ENCODE results near the gene AFAP1L1. TPM values are rescaled to one million over a fixed set of nuclear protein-coding genes. Genes with fewer than 3 reads are reported as not detected.

Gene AFAP1L1
- polyA plus RNA-seq, 2 of the 4 experiments (the other 2 are of a cell fraction), result 1.5 to 3.5 TPM

GRCh38 chr5:149228618-149229297 lies 42.9 kb upstream of the AFAP1L1 start:
- CTCF ChIA-PET, result interaction anchor here (0.6 to 9.7 kb wide), 22 partner anchors 8 to 352 kb away, joined by 3 to 149 read pairs (median 5); partner anchors contain the start of genes ABLIM3 and ARHGEF37
- ATAC-seq (peak; percentile 93 to 98), DNase-seq (ENCODE audit: low read depth in 1 of 2, low spot score in 1 of 2) (peak; percentile 74 to 85), FAIRE-seq (no peak)
- TF ChIP-seq ATOH8 (CRISPR knock-in tag; IDR thresholded peaks at IDR 0.05; ENCODE audit: low read depth) (no peak), BHLHE40 (IDR thresholded peaks at IDR 0.05; ENCODE audit: low read depth, low read length) (no peak), CBX2 (IDR thresholded peaks at IDR 0.05; ENCODE audit: borderline replicate concordance, low read depth) (no peak), NFE2L2 (conservative IDR thresholded peaks at IDR 0.05; ENCODE audit: low read length) (no peak), CHD4 (IDR thresholded peaks at IDR 0.05; ENCODE audit: borderline replicate concordance) (no peak), CTCF (IDR thresholded peaks at IDR 0.05) (peak; percentile 64), HOXB5 (CRISPR knock-in tag; IDR thresholded peaks at IDR 0.05) (no peak), RAD21 (conservative IDR thresholded peaks at IDR 0.05 in 1 of 2, IDR thresholded peaks at IDR 0.05 in 1 of 2) (peak; percentile 78 to 86), REST (IDR thresholded peaks at IDR 0.05) (peak; percentile 87), PBX3 (IDR thresholded peaks at IDR 0.05) (no peak), NPAS2 (CRISPR knock-in tag; IDR thresholded peaks at IDR 0.05; ENCODE audit: borderline replicate concordance) (no peak), JUN (IDR thresholded peaks at IDR 0.05) (no peak), SMC3 (IDR thresholded peaks at IDR 0.05) (peak; percentile 64)
- POLR2A ChIA-PET, result interaction anchor here (1.0 to 1.5 kb wide), 2 partner anchors 88 to 114 kb away, joined by 3 to 4 read pairs; partner anchors contain the start of gene ABLIM3
- peak overlapping the region; percentile 50 for H3K4me2 ChIP-seq
- H3K27ac ChIP-seq, result peak overlapping the region; percentile 19 to 25; a peak in 2 of 6 replicates
- H3K4me3 ChIP-seq, result no peak overlapping the region
- peaks cover 16% of the 10 kb centered on the region; the same call in 1 of the 3 replicates for H3K4me1 ChIP-seq
- WGBS (ENCODE audit: missing lambda C conversion rate), result 29% methylated on average over 5 of the region's 5 CpGs
- H3K9me3 ChIP-seq, result no peaks in the 10 kb centered on the region

GRCh38 chr5:149229298-149229937 lies 42.2 kb upstream of the AFAP1L1 start:
- peak in 1 of 2 experiments; percentile 21; a peak in 3 of 6 replicates for ATAC-seq
- peaks cover 16% of the 10 kb centered on the region; the same call in 1 of the 3 replicates for H3K4me1 ChIP-seq
- POLR2A ChIA-PET, result interaction anchor here (1.0 to 1.5 kb wide), 2 partner anchors 89 to 115 kb away, joined by 3 to 4 read pairs; partner anchors contain the start of gene ABLIM3
- FAIRE-seq, result no peak
- 32% methylated on average over 6 of the region's 6 CpGs for WGBS (ENCODE audit: missing lambda C conversion rate)
- DNase-seq (ENCODE audit: low read depth in 1 of 2, low spot score in 1 of 2), result no peak
- H3K9me3 ChIP-seq, result no peaks in the 10 kb centered on the region
- H3K4me3 ChIP-seq, result no peak overlapping the region
- no peak overlapping the region for H3K4me2 ChIP-seq
- H3K27ac ChIP-seq, result no peak overlapping the region
- TF ChIP-seq SMC3 (IDR thresholded peaks at IDR 0.05) (peak; percentile 2; the same call in 1 of the 3 replicates), TP53 (CRISPR knock-in tag; IDR thresholded peaks at IDR 0.05) (no peak)
- CTCF ChIA-PET, result interaction anchor here (0.8 to 9.7 kb wide), 26 partner anchors 8 to 488 kb away, joined by 3 to 149 read pairs (median 5); partner anchors contain the start of genes ABLIM3 and ARHGEF37
